GM12801 (cell line): ENCODE results near the gene RFPL3.

Experiments
- CTCF ChIP-seq: IDR thresholded peaks from one replicate; pipeline ENCODE4 v1.5.1; 2011; ENCODE audit warnings: control low read depth; ENCODE audit not compliant: insufficient read length; ENCODE audit errors: extremely low read depth

Gene RFPL3

DNA sequence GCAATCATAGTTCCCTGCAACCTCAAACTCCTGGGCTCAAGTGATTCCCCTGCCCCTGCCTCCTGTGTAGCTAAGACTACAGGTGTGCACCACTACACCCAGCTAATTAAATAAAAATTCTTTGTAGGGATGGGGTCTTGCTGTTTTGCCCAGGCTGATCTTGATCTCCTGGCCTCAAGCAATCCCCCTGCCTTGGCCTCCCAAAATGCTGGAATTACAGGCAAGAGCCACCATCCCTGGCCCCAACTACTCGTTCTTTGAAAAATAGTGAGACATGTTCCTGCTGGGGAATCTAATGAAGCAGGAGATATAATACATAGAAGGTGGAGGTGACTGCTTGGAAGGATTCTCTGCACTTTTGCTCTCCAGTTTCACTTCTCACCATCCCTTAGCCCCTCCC, 40.1 kb upstream of the RFPL3 start:
- no peak for TF ChIP-seq CTCF

DNA sequence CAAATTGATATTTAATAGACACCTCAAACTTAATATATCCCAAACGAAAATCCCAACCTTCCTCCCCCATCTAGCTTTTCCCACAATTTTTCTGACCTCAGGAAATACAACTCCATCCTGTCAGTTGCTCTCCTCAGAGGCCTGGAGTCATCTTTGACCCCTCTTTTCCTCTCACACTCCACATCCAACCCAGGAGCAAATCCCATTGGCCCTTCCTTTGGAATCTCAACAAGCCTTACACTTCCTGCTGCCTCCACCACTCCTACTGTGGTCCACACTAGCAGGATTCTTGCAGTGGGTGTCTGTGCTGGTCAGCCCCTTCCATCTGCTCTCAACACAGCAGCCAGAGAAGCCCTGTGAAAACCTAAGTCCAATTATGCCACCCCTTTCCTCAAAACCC, 39.3 kb upstream of the RFPL3 start:
- no peak for TF ChIP-seq CTCF

- TF ChIP-seq CTCF = no peak
These were observed 37.7 kb upstream of the RFPL3 start for GRCh38 chr22:32319861-32320406.

GRCh38 chr22:32322986-32323385, 34.7 kb upstream of the RFPL3 start:
- TF ChIP-seq CTCF = no peak

- TF ChIP-seq CTCF = no peak
These were observed 34.0 kb upstream of the RFPL3 start for GRCh38 chr22:32323513-32324164.

GRCh38 chr22:32324505-32325415, 32.9 kb upstream of the RFPL3 start:
- TF ChIP-seq CTCF = no peak

GRCh38 chr22:32325416-32325801, 32.3 kb upstream of the RFPL3 start:
- no peak for TF ChIP-seq CTCF
